GM18505 (cell line): ENCODE data around the gene SMARCE1.

Experiments
- ATAC-seq: cut with Tn5 transposase; IDR thresholded peaks from one replicate; pipeline ENCODE4 v1.9.1; 2021; ENCODE audit not compliant: unreplicated experiment
- POLR2A ChIP-seq: IDR thresholded peaks from 4 replicates; pipeline ENCODE4 v1.6.1; 2011; ENCODE audit warnings: borderline replicate concordance; ENCODE audit not compliant: insufficient read depth, insufficient read length; ENCODE audit errors: extremely low read depth

The SMARCE1 gene

DNA sequence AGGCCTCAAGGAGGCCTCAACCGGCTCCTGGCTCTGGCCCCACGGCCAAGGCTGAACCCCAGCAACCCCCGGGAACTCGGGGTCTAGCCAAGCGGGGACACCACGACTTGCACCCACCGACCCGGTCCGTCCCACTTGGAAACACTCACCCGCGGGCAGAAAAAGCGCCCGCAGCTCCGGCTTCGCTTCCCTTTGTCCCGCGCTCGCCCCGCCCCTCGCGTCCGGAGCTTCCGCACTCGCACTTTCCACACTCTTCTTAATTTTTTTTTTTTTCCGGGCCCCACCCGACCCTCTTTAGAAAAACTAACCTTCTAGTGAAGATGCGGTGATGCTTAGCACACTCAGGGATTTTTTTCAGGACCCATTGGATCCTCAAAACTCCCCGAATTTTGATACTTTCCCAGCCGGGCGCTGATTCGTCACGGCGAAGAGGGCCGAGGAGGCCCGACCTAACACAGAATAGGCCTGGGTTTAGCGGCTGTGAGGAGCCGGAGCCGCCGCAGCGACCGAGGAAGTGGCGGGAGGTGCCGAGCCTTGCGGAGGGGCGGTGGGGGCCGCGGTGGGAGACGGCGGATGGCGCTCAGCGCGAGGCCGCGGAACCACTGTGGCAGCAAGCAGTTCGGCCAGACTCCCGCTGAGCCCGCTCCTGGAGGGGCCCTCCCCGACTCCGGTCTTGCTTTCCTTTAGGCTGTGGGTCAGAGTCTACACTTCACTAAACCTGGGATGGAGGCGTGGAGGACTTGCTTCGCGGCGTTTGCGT is at the start of gene SMARCE1:
SMARCE1 (minus strand) TSS at position 195 of the 760 bp plus-strand sequence. CDS start 2,016 bp downstream, outside the sequence.
- peak; percentile 67 for ATAC-seq
- TF ChIP-seq POLR2A: peak; percentile 70

DNA sequence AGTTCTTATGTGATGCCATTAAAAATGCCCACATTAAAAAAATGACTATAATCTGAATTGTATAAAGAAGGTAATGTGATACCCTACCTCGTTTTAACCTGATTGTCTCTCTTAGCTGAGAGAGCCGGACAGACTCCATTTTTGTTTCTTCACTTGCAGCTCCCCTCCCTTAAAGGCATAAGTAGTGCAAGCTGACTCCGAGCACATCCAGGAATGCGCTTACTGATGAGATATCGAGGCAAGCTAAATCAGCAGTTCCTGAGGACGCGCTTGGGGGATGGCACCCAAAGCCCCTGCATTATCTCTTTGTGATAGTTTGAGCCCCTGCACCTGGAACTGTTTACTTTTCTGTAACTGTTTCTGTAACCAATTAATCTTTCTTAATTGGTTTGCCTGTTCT is 49.7 kb upstream of the SMARCE1 start:
- no peak for TF ChIP-seq POLR2A
- no peak for ATAC-seq

DNA sequence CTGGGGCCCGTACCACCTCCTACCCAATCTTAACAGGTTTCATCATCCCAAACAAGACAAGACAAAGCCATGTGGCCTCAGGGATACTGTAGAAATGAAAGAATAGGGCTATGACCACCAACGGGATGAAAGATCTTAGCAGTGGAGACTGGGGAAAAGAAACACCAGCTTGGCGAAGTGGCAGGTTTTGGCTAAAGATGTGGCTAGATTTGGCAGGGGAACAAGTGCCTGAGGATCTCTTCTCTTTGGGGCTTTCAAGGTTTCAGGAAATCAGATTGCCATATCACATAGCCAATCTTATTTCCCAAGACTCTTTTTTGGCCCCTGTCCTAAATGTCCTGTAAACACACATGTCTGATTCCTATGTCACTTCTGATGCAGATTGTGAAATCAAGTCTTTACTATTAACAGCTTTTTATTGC is 49.0 kb upstream of the SMARCE1 start:
- ATAC-seq: no peak
- TF ChIP-seq POLR2A: no peak

DNA sequence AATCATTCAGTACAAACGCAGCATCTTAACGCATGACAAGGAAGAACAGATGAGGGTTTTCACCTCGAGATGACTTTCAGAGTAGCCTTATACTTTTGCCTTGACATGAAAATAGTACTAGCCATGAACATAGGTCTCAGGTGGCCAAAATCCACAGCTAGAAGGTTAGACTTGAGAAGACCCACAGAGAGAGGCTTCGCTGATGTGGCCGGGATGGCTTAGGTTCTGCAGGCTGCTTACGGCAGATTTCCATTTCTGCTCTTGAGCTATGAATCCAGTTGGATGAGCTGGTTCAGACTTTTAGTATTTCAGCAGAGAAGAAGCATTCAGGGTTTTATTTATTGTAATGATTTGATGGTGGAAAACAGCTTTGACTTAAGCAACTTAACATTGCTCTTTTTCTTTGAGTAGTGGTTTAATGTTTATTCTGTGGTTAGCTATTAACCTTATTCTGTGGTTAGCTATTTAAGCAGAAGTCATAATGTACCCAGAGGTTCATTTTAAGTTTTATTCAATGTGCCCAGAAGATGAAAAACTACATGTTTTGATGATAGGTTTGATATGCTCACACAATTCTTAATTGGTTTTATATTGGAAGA is 48.4 kb upstream of the SMARCE1 start:
- no peak for TF ChIP-seq POLR2A
- no peak for ATAC-seq

- no peak for ATAC-seq
- no peak for TF ChIP-seq POLR2A
Measured at GRCh38 chr17:40694584-40694983, 47.0 kb upstream of the SMARCE1 start.

DNA sequence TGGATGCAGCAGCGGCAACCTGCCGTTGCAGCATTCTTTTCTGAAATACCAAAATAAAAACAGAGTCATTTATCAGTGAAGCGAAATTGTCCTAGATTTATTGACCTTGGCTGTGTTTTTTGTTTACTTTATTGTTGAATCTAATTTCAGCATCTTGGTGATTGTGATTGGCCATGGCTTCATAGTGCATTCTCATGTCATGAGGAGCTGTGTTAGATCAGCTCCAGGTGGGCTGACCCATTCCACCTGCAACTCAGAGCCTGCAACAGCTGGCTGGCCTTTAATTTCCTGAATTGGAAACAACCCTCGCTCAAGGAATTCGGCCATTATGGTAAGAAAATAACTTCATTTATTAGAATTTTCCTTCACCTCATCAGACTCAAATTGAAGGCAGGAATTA is 39.5 kb upstream of the SMARCE1 start:
- no peak for TF ChIP-seq POLR2A
- no peak for ATAC-seq

GRCh38 chr17:40686192-40686591 is 38.6 kb upstream of the SMARCE1 start:
- no peak for TF ChIP-seq POLR2A
- no peak for ATAC-seq

- no peak for ATAC-seq
- no peak for TF ChIP-seq POLR2A
Measured at GRCh38 chr17:40680998-40681397, 33.4 kb upstream of the SMARCE1 start.

GRCh38 chr17:40679523-40679907 is 31.9 kb upstream of the SMARCE1 start:
- ATAC-seq: no peak
- no peak for TF ChIP-seq POLR2A

DNA sequence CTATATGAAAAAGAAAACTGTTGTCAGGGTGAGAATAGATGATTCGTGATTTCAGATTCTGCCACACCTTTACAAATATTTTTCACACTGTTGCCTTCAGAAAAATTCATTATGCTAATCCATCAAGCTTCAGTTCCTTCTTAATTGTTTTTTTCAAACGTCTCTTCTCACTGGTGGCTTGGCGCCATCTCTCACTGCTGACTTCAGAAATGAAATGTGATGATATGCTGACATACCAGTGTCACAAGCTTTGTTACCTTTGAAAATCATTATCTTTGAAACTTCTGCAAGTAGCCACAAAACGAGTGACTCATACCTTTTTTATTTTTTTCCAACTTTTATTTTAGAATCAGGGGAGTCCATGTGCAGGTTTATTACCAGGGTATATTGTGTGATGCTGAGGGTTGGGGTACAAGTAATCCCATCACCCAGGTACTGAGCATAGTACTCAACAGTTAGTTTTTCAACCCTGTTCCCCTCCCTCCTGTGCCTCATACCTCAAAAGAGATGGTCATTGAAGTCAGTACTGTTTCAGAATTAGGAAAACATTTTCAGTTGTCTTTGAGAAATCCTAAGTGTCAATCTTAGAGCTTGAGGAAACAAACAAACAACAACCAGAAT is 31.4 kb upstream of the SMARCE1 start:
- TF ChIP-seq POLR2A: no peak
- ATAC-seq: no peak

DNA sequence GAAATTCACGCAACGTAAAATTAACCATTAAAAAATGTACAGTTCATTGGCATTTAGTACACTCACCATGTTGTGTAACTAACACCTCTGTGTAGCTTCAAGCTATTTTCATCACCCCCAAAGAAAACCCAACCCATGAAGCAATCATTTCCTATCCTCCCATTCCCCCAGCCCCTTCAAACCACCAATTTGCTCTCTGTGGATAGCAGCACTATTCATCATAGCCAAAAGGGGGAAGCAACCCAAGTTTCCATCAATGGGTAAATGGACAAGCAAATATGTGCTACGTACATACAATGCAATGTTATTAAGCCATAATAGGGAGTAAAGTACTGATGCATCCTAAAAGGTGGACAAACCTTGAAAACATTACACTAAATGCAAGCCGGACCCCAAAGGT is 28.3 kb upstream of the SMARCE1 start:
- no peak for ATAC-seq
- TF ChIP-seq POLR2A: no peak

DNA sequence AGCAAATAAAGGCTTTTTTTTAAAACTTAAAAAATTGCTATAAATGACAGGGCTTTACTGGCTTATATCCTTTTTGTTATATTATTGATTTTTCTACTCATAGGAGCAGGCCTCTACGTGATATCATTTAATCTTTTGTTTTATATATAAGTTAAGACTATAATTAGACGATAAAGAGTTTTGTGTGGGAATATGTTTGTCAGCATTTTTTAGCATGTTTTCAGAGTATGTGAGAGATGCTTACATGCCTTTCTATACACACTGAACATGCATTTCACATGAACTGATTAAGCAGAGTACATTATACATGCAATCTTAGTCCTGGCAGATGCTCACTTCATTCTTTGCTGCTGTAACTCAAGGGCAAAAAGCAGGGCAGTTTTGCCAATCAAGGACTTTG is 25.0 kb upstream of the SMARCE1 start:
- no peak for ATAC-seq

GRCh38 chr17:40671282-40671681 is 23.7 kb upstream of the SMARCE1 start:
- ATAC-seq: no peak
- no peak for TF ChIP-seq POLR2A

More for the DNA sequence above, 25.0 kb upstream of the SMARCE1 start:
- no peak for TF ChIP-seq POLR2A

DNA sequence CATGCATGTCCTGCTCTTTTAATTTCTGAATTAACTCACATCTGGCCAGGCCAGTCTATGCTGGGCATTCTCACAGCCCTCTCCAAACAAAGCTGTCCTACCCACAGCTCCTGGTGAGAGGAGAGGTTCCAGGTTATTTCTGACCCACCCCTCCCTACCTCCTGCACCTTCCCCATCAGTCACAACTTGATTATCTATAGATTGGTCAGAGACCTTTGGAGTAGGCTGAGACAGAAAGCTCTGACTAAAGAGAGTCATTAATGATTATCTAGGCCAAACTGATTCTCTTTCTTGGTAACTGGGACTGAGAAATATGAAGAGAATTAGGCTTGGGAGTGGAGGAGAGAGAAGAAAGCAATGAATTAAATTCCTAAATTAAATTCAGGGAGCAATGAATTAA is 18.7 kb upstream of the SMARCE1 start:
- no peak for TF ChIP-seq POLR2A
- ATAC-seq: no peak
